Epithelial cell of prostate (primary cell): ENCODE measurements around the gene FBXW5.

ENCODE experiments used
- DNase-seq: peaks from one replicate; pipeline ENCODE4 v3.0.0-alpha.2; 2011; ENCODE audit warnings: low read depth, low spot score
- H3K27ac ChIP-seq: fragments of 450-650 bp; 2 replicates; pipeline ENCODE4 v1.5.1; 2017; ENCODE audit warnings: mild to moderate bottlenecking

The FBXW5 gene

GRCh38 chr9:136978865-136979544 lies 34.5 kb upstream of the FBXW5 start:
- no peak for DNase-seq
- H3K27ac ChIP-seq = no peak overlapping the region

DNA sequence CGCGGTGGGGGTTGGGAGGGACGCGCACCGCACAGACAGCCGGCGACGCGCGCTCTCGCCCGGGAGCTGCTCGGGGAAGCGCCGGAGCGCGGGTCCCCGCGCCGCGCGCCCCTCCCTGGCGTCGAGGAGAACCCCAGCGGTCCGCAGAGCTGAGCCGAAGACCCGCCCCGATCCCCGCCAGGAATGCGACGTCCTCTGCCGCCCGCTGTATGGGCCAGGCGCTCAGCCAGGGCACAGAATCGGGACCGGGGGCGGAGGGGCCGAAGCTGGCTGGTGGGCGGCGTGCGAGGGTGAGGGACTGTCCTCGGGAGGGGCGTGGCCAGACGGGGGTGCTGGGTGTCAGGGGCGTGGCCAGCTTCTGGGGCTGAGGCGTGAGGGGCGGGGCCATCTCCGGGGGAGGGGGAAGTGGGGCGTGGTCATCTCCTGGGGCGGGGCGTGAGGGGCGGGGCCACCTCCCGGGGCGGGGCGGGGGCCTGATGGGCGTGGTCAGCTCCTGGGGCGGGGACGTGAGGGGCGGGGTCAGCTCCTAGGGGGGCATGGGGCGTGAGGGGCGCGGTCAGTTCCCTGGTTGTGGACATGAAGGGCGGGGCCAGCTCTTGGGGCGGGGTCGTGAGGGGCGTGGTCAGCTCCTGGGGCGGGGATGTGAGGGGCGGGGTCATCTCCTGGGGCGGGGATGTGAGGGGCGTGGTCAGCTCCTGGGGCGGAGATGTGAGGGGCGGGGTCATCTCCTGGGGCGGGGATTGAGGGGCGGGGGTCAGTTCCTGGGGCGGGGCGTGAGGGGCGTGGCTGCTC lies 33.7 kb upstream of the FBXW5 start:
- DNase-seq = no peak
- H3K27ac ChIP-seq = no peak overlapping the region

DNA sequence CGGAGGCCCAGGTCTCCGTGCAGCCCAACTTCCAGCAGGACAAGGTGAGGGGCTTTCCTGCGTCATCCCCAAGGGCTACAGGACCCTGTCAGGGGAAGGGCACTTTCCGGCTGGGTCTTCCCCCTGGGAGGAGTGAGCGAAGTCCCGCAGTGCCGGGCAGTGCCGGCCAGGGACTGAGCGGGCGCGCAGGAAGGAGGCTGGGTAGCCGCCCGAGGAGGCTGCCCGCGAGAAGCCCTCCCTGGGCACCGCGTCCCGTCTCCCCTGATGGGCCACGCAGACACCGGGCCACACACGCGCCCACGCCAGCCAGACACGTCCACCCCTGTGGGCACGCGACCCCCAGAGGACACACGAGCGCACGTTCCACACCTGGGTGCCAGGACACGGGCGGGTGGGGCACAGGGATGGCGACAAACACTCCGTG lies 33.1 kb upstream of the FBXW5 start:
- DNase-seq = no peak
- no peak overlapping the region for H3K27ac ChIP-seq

DNA sequence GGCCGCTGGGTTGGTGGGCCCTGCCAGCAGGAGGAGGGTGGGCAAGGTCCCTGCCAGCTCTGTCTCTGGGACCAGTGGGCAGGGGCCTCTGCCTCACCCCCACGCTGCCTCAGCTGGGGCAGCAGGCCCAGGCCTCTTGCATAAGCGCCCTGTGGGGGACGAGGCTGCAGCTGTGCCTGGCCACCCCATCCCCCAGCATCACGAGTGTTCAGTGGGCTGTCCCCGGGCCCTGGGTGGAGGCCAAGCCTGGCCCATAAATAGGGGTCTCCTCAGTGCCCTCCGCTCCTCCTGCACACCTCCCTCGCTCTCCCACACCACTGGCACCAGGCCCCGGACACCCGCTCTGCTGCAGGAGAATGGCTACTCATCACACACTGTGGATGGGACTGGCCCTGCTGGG lies 32.7 kb upstream of the FBXW5 start, which contains the start of gene PTGDS:
Gene PTGDS, plus strand, starts transcription at position 282 of the 400 bp plus-strand sequence. Its CDS starts 75 bp downstream, at position 357.
- no peak within 1 kb of the TSS for H3K27ac ChIP-seq
- DNase-seq = no peak

DNA sequence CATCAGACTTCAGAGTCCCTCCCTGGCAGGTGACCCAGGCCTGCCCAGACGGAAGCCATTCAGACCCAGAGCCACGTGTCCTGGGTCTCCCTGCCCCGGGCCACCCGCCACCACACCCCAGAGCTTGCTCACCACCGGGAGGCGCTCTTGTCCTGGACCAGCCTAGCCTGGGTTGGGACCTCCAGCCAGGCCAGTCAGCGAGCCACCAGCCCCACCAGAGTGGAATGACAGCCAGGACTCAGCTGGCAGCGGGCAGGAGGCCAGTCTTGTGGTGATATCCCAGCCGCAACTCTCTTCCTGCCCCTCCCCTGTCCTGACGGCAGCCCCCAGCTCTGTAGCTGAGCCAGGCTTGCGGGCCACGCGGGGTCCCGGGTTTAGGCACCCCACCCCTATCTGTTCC lies 31.1 kb upstream of the FBXW5 start:
- DNase-seq = no peak
- H3K27ac ChIP-seq = no peak overlapping the region

- H3K27ac ChIP-seq = no peak overlapping the region
- no peak for DNase-seq
Measured at GRCh38 chr9:136974817-136975535, 30.4 kb upstream of the FBXW5 start.

GRCh38 chr9:136973618-136974617 lies 29.4 kb upstream of the FBXW5 start:
- DNase-seq = no peak
- H3K27ac ChIP-seq = no peak overlapping the region

DNA sequence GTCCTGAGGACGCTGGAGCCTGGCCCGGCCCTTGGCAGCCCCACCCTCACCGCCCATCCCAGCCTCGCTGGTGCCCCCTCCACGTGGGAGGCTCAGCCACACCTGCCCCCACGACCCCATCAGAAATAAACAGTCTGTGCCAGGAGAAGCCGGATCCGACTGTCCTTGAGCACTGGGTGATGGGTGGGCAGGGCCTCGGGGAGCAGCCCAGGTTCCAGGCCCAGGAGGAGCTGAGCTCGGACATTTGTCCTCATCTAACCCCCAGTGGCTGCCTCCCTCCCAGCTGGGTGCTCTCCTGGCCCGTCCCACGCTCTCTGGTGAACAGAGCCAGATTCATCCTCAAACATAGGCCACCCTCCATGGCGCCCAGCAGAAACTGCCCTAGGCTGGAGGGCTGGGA lies 28.2 kb upstream of the FBXW5 start:
- H3K27ac ChIP-seq = no peak overlapping the region

DNA sequence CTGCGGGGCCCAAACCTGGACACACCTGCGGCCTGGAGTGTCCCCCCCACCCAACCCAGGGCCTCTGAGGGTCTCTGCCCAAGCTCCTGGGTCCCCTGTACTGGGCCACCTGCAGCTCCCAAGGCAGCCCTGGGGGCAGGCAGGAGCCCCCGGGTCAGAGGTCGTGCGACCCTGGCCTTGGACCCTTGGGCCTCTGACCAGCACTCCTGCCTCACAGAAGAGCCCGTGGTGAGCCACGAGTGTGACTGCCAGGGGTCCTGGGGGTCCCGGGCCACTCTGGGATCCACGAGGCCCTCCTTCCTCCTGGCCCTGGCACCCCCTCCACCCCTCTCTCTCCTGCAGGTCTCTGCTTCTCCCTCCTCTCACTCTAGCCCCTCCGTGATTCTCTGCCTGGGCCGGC lies 27.8 kb upstream of the FBXW5 start:
- no peak overlapping the region for H3K27ac ChIP-seq
- no peak for DNase-seq

More for the DNA sequence above, 28.2 kb upstream of the FBXW5 start:
- no peak for DNase-seq

- DNase-seq = no peak
Measured at GRCh38 chr9:136971746-136972145, 27.2 kb upstream of the FBXW5 start.

GRCh38 chr9:136970361-136970760 lies 25.8 kb upstream of the FBXW5 start:
- no peak for DNase-seq
- no peak overlapping the region for H3K27ac ChIP-seq

More at GRCh38 chr9:136971746-136972145, 27.2 kb upstream of the FBXW5 start:
- no peak overlapping the region for H3K27ac ChIP-seq

DNA sequence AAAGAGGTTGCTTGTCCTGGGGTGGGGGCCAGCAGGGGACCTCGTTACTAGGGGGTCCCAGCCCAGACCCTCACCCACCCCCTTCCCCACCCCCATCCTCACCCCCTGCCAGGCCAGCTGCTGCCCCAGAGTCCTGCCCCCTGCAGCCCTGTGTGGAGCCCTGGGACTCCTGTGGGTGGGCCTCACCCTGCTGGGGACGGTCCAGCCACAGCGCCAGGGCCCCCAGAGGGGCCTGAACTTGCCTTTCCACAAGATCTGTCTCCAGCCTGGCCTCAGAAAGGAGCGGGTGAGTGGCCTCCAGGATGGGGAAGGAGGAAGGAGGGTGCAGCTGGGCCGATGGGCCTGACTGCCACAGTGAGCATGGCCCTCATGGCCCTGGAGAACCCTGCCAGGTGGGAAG lies 25.2 kb upstream of the FBXW5 start:
- DNase-seq = no peak
- H3K27ac ChIP-seq = no peak overlapping the region

DNA sequence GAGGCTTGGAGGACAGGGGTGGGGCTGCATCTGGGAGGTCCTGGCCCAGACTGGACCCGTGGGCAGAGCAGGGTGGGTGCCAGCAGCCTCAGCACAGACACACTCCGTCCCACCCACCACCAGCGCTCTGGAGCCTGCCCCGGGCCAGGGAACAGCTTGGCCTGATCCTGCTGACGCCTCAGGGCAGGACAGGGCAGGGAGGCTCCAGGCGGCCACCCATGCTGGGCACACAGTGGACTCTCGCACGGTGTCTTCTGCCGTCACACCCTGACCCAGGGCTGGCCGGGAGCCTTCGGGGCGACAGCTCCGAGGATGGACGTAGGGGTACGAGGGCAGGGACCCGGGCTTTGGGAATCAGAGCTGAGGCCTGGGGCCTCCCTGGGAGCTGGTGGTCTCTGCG lies 24.6 kb upstream of the FBXW5 start:
- H3K27ac ChIP-seq = no peak overlapping the region
- DNase-seq = no peak

DNA sequence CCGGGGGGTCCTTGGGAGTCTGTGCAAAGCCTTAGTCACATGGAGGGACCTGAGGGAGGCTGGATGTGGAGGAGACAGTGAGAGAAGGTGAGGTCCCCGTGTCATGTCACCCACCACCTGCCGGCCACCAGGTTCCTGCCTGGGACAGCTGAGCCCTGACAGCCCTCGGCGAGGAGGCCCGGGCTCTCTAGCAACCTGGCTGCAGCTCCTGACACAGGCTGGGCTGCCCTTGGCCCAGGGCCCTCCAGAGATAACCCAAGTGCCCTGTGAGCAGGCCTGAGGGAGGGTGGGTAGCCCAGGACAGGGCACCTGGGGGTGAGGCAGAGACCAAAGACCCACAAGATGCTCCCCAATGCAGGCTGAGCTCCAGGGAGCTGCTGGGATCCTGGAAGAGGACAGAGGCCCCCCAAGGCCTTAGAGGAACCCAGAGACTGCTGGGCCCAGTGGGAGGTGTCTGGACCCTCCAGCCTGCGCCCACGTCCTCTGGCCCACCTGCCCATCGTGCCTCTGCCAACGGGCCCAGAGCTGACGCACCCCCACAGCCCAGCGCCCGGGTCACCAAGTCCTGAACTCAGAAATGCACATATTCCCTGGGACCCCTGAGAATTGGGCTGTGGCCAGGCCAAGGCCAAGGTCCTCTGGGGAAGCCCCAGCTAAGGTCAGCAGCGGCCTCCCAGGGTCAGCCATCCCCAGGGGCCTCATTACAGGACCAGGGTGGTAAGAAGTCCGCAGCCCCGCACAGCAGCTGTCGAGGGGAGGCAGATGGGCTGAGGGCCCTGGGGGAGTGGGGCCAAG lies 24.0 kb upstream of the FBXW5 start:
- no peak for DNase-seq
- no peak overlapping the region for H3K27ac ChIP-seq

- DNase-seq = no peak
- H3K27ac ChIP-seq = no peak overlapping the region
Measured at GRCh38 chr9:136965771-136966484, 21.4 kb upstream of the FBXW5 start.

DNA sequence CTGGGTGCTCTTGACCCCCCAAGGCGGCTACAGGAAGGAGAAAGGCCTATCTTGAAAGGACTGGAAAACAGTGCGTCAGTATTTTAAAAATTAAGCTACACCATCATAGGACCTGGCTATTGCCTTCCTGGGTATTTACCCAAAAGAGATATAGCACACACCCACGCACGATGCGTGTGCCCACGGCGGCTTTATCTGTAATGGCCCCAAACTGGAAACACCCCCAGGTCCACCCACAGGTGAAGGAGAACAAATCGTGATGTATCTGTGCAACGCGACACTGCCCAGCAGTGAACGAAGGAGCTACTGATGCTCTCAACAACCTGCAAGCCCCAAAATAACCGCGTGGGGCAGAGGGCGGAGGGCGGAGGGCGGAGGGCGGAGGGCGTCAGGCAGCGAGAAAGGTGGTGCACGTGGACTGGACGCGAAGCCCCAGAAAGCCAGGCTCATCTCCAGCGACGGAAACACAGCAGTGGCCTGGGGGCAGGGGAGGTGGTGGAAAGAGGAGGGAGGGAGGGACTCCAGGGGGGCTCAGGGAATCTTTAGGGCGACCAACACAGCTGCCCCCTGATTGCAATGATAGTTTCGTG lies 20.4 kb upstream of the FBXW5 start:
- H3K27ac ChIP-seq = no peak overlapping the region
- no peak for DNase-seq

DNA sequence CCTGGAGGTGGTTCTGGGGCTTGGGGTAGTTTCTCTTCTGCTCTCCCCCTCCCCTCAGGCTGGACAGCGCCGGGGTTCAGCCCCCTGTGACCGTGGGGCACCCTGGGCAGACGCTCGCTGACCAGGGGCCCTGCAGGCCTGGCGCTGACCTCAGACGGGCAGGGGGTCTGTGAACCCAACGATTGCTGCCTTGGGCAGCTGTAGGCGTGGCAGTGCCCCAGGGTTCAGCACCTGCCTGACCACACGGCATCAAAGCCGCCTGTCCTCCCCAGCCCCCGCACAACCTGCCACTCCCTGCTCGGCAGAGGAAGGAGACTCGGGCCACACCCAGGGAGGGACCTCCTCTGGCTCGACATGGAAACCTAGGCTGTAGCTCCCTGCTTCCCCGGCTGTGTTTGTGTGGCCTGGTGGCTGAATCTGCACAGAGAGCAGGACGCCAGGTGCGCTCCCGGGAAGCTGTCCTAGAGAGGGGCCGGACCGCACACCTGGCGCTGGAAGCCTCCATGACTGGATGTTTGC lies 19.7 kb upstream of the FBXW5 start:
- no peak for DNase-seq
- H3K27ac ChIP-seq = no peak overlapping the region

DNA sequence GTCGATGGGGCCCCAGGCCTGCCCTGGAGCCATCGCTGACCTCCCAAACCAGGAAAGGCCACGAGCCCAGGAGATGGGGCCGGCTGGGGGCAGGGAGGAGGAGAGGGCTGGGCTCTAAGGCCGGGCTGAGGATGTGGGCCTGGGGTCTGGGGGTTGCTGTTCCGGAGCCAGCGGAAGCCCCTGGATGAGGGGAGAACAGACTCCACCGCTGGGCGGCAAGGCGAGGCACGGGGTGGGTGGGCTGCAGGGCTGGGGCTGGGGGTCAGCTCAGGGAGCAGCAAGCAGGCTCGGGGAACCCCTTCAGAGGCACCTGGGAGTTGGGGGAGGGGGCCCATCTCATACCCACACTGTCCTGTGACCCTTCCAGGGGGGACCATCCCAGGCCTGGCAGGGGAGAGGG lies 19.2 kb upstream of the FBXW5 start:
- H3K27ac ChIP-seq = no peak overlapping the region
- DNase-seq = no peak
